Loucy (cell line): ENCODE results near the gene ST8SIA1.

Experiments
- H2AFZ ChIP-seq: fragments of 200-600 bp; sonication (generic); 2 replicates; pipeline ENCODE4 v1.6.0; 2016; ENCODE audit warnings: antibody characterized with exemption, mild to moderate bottlenecking, low read length, moderate library complexity
- H3F3A ChIP-seq: fragments of 200-600 bp; 2 replicates; pipeline ENCODE4 v1.6.0; 2016; ENCODE audit warnings: antibody characterized with exemption, low read depth, mild to moderate bottlenecking
- H3K27me3 ChIP-seq: fragments of 200-600 bp; sonication (generic); 2 replicates; pipeline ENCODE4 v1.6.1; 2014; ENCODE audit warnings: low read length, mild to moderate bottlenecking; ENCODE audit not compliant: insufficient read depth, poor library complexity, severe bottlenecking
- H3K36me3 ChIP-seq: fragments of 200-600 bp; sonication (generic); 2 replicates; pipeline ENCODE4 v1.6.1; 2016; ENCODE audit warnings: low read length; ENCODE audit not compliant: insufficient read depth
- H3K4me1 ChIP-seq: fragments of 200-600 bp; sonication (generic); 2 replicates; pipeline ENCODE4 v1.5.1; 2014; ENCODE audit warnings: low read length, mild to moderate bottlenecking; ENCODE audit not compliant: insufficient read depth, poor library complexity, severe bottlenecking
- H3K4me2 ChIP-seq: fragments of 200-600 bp; sonication (generic); 2 replicates; pipeline ENCODE4 v1.6.0; 2014; ENCODE audit warnings: antibody characterized with exemption, low read length, low read depth, mild to moderate bottlenecking; ENCODE audit not compliant: poor library complexity, severe bottlenecking
- H3K4me3 ChIP-seq: fragments of 200-600 bp; sonication (generic); 2 replicates; pipeline ENCODE4 v1.5.1; 2014; ENCODE audit warnings: low read length, mild to moderate bottlenecking, mixed read lengths; ENCODE audit not compliant: poor library complexity, severe bottlenecking
- H3K79me2 ChIP-seq: fragments of 200-600 bp; sonication (generic); 2 replicates; pipeline ENCODE4 v1.6.1; 2014; ENCODE audit warnings: low read length; ENCODE audit not compliant: insufficient read depth
- H3K9ac ChIP-seq: fragments of 200-600 bp; sonication (generic); 2 replicates; pipeline ENCODE4 v1.6.0; 2014; ENCODE audit warnings: mild to moderate bottlenecking, low read depth, low read length, moderate library complexity; ENCODE audit not compliant: poor library complexity, severe bottlenecking
- H3K9me2 ChIP-seq: fragments of 200-600 bp; sonication (generic); replicated peaks from 2 replicates; pipeline ENCODE4 v1.6.1; 2016; ENCODE audit warnings: low read depth, low read length, mixed read lengths
- H3K9me3 ChIP-seq: fragments of 200-600 bp; sonication (generic); 2 replicates; pipeline ENCODE4 v1.6.1; 2014; ENCODE audit warnings: mild to moderate bottlenecking, antibody characterized with exemption, low read length, low read depth; ENCODE audit not compliant: insufficient read depth
- H4K20me1 ChIP-seq: fragments of 200-600 bp; sonication (generic); 2 replicates; pipeline ENCODE4 v1.6.0; 2014; ENCODE audit warnings: antibody characterized with exemption, low read length, mild to moderate bottlenecking; ENCODE audit not compliant: insufficient read depth, poor library complexity, severe bottlenecking
- EZH2phosphoT487 ChIP-seq: fragments of 200-600 bp; IDR thresholded peaks from 2 replicates; pipeline ENCODE4 v1.6.1; 2018; ENCODE audit warnings: antibody characterized with exemption, mild to moderate bottlenecking, moderate library complexity, borderline replicate concordance
- TF ChIP-seq, protein P1 (sequence below): fragments of 200-600 bp; sonication (generic); conservative IDR thresholded peaks from 2 replicates; pipeline ENCODE4 v1.5.1; 2014; ENCODE audit warnings: mild to moderate bottlenecking, antibody characterized with exemption, low read length

Gene ST8SIA1

GRCh38 chr12:22201101-22201500 is 133.4 kb downstream of the ST8SIA1 start:
- Histone ChIP-seq H2AFZ (no peak overlapping the region), H3K9me2 (no peaks in the 10 kb centered on the region)

DNA sequence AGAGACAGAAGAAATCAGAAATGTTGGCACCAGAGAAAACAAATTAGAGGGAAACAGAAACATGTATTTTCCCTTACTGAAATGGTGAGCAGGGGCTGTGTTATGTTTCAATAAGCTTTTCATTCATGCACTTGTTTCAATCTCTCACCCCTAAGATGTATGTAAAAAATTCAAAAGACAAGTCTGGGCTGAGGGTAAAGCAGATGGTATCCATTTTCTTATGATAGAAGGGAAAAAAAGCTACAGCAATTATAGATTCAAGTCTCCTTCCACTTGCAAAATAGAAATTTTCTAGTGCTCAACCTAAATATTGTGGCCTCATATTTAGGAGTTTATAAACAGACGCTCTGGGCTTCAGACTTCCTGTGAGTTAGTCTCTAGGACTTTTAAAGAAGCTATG is 138.3 kb downstream of the ST8SIA1 start:
- H2AFZ ChIP-seq = peak overlapping the region; percentile 59
- no peaks in the 10 kb centered on the region for H3K9me2 ChIP-seq
- H3K79me2 ChIP-seq = no peaks in the 10 kb centered on the region
- H3K4me3 ChIP-seq = no peak overlapping the region
- no peaks in the 10 kb centered on the region for H4K20me1 ChIP-seq
- no peaks in the 10 kb centered on the region for H3K9me3 ChIP-seq
- no peaks in the 10 kb centered on the region for H3K36me3 ChIP-seq
- no peaks in the 10 kb centered on the region for H3F3A ChIP-seq
- no peaks in the 10 kb centered on the region for H3K27me3 ChIP-seq
- H3K9ac ChIP-seq = no peak overlapping the region
- no peak overlapping the region for H3K4me2 ChIP-seq
- TF ChIP-seq EZH2phosphoT487 = no peak
- TF ChIP-seq, protein P1, sequence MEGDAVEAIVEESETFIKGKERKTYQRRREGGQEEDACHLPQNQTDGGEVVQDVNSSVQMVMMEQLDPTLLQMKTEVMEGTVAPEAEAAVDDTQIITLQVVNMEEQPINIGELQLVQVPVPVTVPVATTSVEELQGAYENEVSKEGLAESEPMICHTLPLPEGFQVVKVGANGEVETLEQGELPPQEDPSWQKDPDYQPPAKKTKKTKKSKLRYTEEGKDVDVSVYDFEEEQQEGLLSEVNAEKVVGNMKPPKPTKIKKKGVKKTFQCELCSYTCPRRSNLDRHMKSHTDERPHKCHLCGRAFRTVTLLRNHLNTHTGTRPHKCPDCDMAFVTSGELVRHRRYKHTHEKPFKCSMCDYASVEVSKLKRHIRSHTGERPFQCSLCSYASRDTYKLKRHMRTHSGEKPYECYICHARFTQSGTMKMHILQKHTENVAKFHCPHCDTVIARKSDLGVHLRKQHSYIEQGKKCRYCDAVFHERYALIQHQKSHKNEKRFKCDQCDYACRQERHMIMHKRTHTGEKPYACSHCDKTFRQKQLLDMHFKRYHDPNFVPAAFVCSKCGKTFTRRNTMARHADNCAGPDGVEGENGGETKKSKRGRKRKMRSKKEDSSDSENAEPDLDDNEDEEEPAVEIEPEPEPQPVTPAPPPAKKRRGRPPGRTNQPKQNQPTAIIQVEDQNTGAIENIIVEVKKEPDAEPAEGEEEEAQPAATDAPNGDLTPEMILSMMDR = no peak
- peaks cover 8% of the 10 kb centered on the region for H3K4me1 ChIP-seq

More at GRCh38 chr12:22201101-22201500, 133.4 kb downstream of the ST8SIA1 start:
- TF ChIP-seq, protein P1 = no peak
- no peak for TF ChIP-seq EZH2phosphoT487
- Histone ChIP-seq H3K9ac (no peak overlapping the region), H3K36me3 (no peaks in the 10 kb centered on the region), H3K4me2 (no peak overlapping the region), H3K4me1 (peaks cover 8% of the 10 kb centered on the region), H3K27me3 (no peaks in the 10 kb centered on the region), H4K20me1 (no peaks in the 10 kb centered on the region), H3K9me3 (no peaks in the 10 kb centered on the region; the same call in 1 of the 2 replicates), H3K4me3 (no peak overlapping the region), H3F3A (no peaks in the 10 kb centered on the region), H3K79me2 (no peaks in the 10 kb centered on the region)

DNA sequence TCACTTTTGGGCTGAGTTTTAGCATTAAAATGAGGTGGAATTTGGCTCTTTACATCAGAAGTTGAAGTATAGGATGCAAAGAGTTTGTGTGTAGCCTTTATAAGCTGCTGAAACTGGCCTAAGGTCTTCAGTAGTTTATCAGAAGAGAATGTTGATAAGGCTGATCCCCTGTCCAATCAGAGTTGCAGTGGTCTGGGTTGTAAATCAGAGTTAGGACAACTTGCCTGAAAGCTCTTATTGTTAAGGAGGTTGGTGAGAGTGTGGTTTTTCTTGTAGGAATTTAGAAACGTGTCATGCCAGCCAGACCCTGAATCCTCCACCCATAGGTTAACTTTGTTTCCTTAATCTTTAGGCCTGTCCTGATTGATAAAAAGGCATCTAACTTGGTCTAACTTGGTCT is 143.5 kb downstream of the ST8SIA1 start:
- Histone ChIP-seq H3K79me2 (no peaks in the 10 kb centered on the region), H3F3A (no peaks in the 10 kb centered on the region), H3K9ac (no peak overlapping the region), H3K4me2 (no peak overlapping the region), H3K27me3 (no peaks in the 10 kb centered on the region), H3K4me3 (no peak overlapping the region), H3K9me3 (no peaks in the 10 kb centered on the region), H3K9me2 (no peaks in the 10 kb centered on the region), H2AFZ (no peak overlapping the region), H3K36me3 (no peaks in the 10 kb centered on the region), H4K20me1 (no peaks in the 10 kb centered on the region), H3K4me1 (no peaks in the 10 kb centered on the region)
- TF ChIP-seq, protein P1 = no peak
- TF ChIP-seq EZH2phosphoT487 = no peak
